Medulla oblongata (tissue), 1 donor: ENCODE data around the gene CCDC85C.
A peak's percentile ranks its signal among the peaks of the same experiment; 100 is the strongest.

Source experiments
- DNase-seq: peaks from one replicate; pipeline ENCODE4 v3.0.0-alpha.2; 2015; ENCODE audit errors: extremely low spot score

Gene CCDC85C

GRCh38 chr14:99556134-99556791 lies 47.7 kb downstream of the CCDC85C start:
- no peak for DNase-seq

- DNase-seq: no peak
These were observed 49.1 kb downstream of the CCDC85C start for GRCh38 chr14:99554757-99555531.

GRCh38 chr14:99554184-99554583 lies 49.8 kb downstream of the CCDC85C start:
- peak; percentile 65 for DNase-seq

GRCh38 chr14:99552572-99553216 lies 51.3 kb downstream of the CCDC85C start:
- no peak for DNase-seq

GRCh38 chr14:99552021-99552553 lies 51.9 kb downstream of the CCDC85C start:
- DNase-seq: no peak

GRCh38 chr14:99551034-99551922 lies 52.7 kb downstream of the CCDC85C start:
- no peak for DNase-seq

- DNase-seq: no peak
These were observed 53.5 kb downstream of the CCDC85C start for GRCh38 chr14:99550387-99550992.

GRCh38 chr14:99549684-99550083 lies 54.3 kb downstream of the CCDC85C start:
- DNase-seq: no peak

GRCh38 chr14:99548871-99549515 lies 55.0 kb downstream of the CCDC85C start:
- DNase-seq: no peak

- no peak for DNase-seq
These were observed 55.8 kb downstream of the CCDC85C start for GRCh38 chr14:99548255-99548654.

GRCh38 chr14:99546234-99546879 lies 57.6 kb downstream of the CCDC85C start:
- no peak for DNase-seq

GRCh38 chr14:99545586-99545985 lies 58.4 kb downstream of the CCDC85C start:
- DNase-seq: no peak

GRCh38 chr14:99544991-99545390 lies 59.0 kb downstream of the CCDC85C start:
- no peak for DNase-seq

GRCh38 chr14:99543985-99544384 lies 60.0 kb downstream of the CCDC85C start:
- no peak for DNase-seq

- no peak for DNase-seq
These were observed 60.6 kb downstream of the CCDC85C start for GRCh38 chr14:99543370-99543769.

- DNase-seq: no peak
These were observed 61.4 kb downstream of the CCDC85C start for GRCh38 chr14:99542566-99542965.

- DNase-seq: no peak
These were observed 62.1 kb downstream of the CCDC85C start for GRCh38 chr14:99541677-99542470.

- DNase-seq: no peak
These were observed 62.8 kb downstream of the CCDC85C start for GRCh38 chr14:99541211-99541610.
